Measurements from ENCODE around the gene C9.
"Not testable (repeated sequence)": the region's sequence is repeated elsewhere in the genome, so short reads cannot be mapped to it uniquely, and the experiment has no call there.

The C9 gene

GRCh38 chr5:39328731-39329130 is 35.6 kb downstream of the C9 start:
- no peaks in the 10 kb centered on the region for H3K36me3 ChIP-seq (ENCODE audit: low read depth)
- TF ChIP-seq CTCF (IDR thresholded peaks at IDR 0.05; ENCODE audit: poor library complexity, severe bottlenecking), result no peak
- ATAC-seq (ENCODE audit: low read depth), result no peak
- H3K4me3 ChIP-seq (ENCODE audit: severe bottlenecking), result no peak overlapping the region
- no peaks in the 10 kb centered on the region for H3K4me1 ChIP-seq (ENCODE audit: insufficient read depth, poor library complexity, severe bottlenecking)
- no peak overlapping the region for H3K27ac ChIP-seq (ENCODE audit: poor library complexity, severe bottlenecking)
- no peaks in the 10 kb centered on the region for H3K27me3 ChIP-seq (ENCODE audit: insufficient read depth, poor library complexity, severe bottlenecking)
- DNase-seq (ENCODE audit: low spot score), result no peak
- no peaks in the 10 kb centered on the region for H3K9me3 ChIP-seq (ENCODE audit: severe bottlenecking)

DNA sequence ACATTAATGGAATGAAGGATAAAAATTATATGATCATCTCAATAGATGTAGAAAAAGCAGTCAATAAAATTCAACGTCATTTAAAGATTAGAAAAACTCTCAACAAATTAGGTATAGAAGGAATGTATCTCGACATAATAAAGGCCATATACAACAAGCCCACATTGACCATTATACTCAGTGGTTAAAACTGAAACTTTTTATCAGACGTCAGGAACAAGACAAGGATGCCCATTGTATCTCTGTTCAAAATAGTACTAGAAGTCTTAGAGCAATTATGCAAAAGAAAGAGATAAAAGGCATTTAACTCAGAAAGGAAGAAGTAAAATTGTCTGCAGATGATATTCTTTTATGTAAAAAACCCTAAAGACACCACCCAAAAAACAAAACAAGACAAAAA is 40.8 kb downstream of the C9 start:
- Histone ChIP-seq H3K27ac (ENCODE audit: poor library complexity, severe bottlenecking) (no peak overlapping the region), H3K9me3 (ENCODE audit: severe bottlenecking) (no peaks in the 10 kb centered on the region), H3K4me3 (ENCODE audit: severe bottlenecking) (no peak overlapping the region), H3K27me3 (ENCODE audit: insufficient read depth, poor library complexity, severe bottlenecking) (no peaks in the 10 kb centered on the region), H3K36me3 (ENCODE audit: low read depth) (no peaks in the 10 kb centered on the region), H3K4me1 (ENCODE audit: insufficient read depth, poor library complexity, severe bottlenecking) (no peaks in the 10 kb centered on the region)
- no peak for DNase-seq (ENCODE audit: low spot score)
- no peak for ATAC-seq (ENCODE audit: low read depth)
- no peak for TF ChIP-seq CTCF (IDR thresholded peaks at IDR 0.05; ENCODE audit: poor library complexity, severe bottlenecking)

DNA sequence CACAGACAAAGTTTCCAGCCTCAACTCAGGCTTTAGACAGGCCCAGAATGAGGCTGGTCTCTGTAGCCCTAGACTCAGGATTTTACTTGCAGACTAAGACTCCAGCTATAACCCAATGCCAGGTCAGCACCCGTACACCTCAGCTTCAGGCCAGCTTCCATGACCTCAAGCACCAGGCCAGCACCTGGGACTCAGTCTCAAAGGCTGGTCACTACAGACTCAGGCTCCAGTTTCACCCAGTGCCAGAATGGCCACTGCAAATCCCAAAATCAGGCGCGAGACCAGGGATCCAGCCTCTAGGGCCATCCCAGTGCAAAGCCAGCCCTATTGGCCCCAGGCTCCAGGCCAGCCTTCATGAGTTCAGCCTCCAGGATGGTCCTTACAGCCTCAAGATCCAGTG is 44.9 kb downstream of the C9 start:
- no peak for TF ChIP-seq CTCF (IDR thresholded peaks at IDR 0.05; ENCODE audit: poor library complexity, severe bottlenecking)

GRCh38 chr5:39316464-39316863 is 47.8 kb downstream of the C9 start:
- not testable (repeated sequence) for H3K9me3 ChIP-seq (ENCODE audit: severe bottlenecking); H3K27ac ChIP-seq (ENCODE audit: poor library complexity, severe bottlenecking); DNase-seq (ENCODE audit: low spot score); H3K4me1 ChIP-seq (ENCODE audit: insufficient read depth, poor library complexity, severe bottlenecking); ATAC-seq (ENCODE audit: low read depth); H3K27me3 ChIP-seq (ENCODE audit: insufficient read depth, poor library complexity, severe bottlenecking); H3K4me3 ChIP-seq (ENCODE audit: severe bottlenecking); H3K36me3 ChIP-seq (ENCODE audit: low read depth)

More for the DNA sequence above, 44.9 kb downstream of the C9 start:
- H3K9me3 ChIP-seq (ENCODE audit: severe bottlenecking), result no peaks in the 10 kb centered on the region
- H3K27ac ChIP-seq (ENCODE audit: poor library complexity, severe bottlenecking), result no peak overlapping the region
- H3K36me3 ChIP-seq (ENCODE audit: low read depth), result no peaks in the 10 kb centered on the region
- ATAC-seq (ENCODE audit: low read depth), result no peak
- no peaks in the 10 kb centered on the region for H3K27me3 ChIP-seq (ENCODE audit: insufficient read depth, poor library complexity, severe bottlenecking)
- DNase-seq (ENCODE audit: low spot score), result no peak
- no peaks in the 10 kb centered on the region for H3K4me1 ChIP-seq (ENCODE audit: insufficient read depth, poor library complexity, severe bottlenecking)
- no peak overlapping the region for H3K4me3 ChIP-seq (ENCODE audit: severe bottlenecking)

DNA sequence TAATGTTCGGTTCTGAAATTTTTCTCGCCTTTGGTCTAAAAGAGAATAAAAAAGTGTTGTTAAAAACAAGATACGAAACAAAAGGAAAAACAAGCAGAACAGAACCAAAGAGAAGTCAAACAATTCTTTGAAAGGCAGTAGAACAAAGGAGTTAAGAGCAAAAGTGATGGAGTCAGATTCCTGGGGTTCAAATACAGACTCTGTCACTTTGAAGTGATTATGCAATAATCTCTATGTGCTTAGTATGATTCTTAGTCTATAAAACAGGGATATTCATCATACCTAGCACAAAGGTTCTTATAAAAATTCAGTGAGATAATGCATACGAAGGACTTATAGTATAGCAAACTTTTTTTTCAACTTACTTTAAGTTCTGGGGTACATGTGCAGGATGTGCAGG is 48.3 kb downstream of the C9 start:
- no peak for DNase-seq (ENCODE audit: low spot score)
- Histone ChIP-seq H3K27ac (ENCODE audit: poor library complexity, severe bottlenecking) (no peak overlapping the region), H3K36me3 (ENCODE audit: low read depth) (no peaks in the 10 kb centered on the region), H3K4me3 (ENCODE audit: severe bottlenecking) (no peak overlapping the region), H3K9me3 (ENCODE audit: severe bottlenecking) (no peaks in the 10 kb centered on the region), H3K27me3 (ENCODE audit: insufficient read depth, poor library complexity, severe bottlenecking) (no peaks in the 10 kb centered on the region), H3K4me1 (ENCODE audit: insufficient read depth, poor library complexity, severe bottlenecking) (no peaks in the 10 kb centered on the region)
- no peak for ATAC-seq (ENCODE audit: low read depth)
- TF ChIP-seq CTCF (IDR thresholded peaks at IDR 0.05; ENCODE audit: poor library complexity, severe bottlenecking), result no peak
